ENCODE results near the gene MCIDAS. TPM values are rescaled to one million over a fixed set of nuclear protein-coding genes. Genes with fewer than 3 reads are reported as not detected.

The MCIDAS gene
- total and polyA plus RNA-seq, 2 of the 8 experiments (the other 6 are each of a cell fraction or from before 2014, with no cell fraction given) = 0.15 TPM; not detected in 1

DNA sequence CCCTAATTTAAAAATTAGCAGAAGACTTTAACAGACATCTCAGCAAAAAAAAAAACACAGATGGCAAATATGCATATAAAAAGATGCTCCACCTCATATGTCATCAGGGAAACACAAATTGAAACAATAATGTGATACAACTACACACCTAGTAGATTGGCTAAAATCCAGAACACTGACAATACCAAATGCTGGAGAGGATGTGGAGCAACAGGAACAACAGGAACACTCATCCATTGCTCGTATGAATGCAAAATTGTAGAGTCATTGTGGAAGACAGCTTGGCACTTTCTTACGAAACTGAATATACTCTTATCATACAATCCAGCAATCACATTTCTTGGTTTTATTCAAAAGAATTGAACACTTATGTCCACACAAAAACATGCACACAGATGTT lies 22.1 kb downstream of the MCIDAS start (continued):
- TF ChIP-seq, protein P1, sequence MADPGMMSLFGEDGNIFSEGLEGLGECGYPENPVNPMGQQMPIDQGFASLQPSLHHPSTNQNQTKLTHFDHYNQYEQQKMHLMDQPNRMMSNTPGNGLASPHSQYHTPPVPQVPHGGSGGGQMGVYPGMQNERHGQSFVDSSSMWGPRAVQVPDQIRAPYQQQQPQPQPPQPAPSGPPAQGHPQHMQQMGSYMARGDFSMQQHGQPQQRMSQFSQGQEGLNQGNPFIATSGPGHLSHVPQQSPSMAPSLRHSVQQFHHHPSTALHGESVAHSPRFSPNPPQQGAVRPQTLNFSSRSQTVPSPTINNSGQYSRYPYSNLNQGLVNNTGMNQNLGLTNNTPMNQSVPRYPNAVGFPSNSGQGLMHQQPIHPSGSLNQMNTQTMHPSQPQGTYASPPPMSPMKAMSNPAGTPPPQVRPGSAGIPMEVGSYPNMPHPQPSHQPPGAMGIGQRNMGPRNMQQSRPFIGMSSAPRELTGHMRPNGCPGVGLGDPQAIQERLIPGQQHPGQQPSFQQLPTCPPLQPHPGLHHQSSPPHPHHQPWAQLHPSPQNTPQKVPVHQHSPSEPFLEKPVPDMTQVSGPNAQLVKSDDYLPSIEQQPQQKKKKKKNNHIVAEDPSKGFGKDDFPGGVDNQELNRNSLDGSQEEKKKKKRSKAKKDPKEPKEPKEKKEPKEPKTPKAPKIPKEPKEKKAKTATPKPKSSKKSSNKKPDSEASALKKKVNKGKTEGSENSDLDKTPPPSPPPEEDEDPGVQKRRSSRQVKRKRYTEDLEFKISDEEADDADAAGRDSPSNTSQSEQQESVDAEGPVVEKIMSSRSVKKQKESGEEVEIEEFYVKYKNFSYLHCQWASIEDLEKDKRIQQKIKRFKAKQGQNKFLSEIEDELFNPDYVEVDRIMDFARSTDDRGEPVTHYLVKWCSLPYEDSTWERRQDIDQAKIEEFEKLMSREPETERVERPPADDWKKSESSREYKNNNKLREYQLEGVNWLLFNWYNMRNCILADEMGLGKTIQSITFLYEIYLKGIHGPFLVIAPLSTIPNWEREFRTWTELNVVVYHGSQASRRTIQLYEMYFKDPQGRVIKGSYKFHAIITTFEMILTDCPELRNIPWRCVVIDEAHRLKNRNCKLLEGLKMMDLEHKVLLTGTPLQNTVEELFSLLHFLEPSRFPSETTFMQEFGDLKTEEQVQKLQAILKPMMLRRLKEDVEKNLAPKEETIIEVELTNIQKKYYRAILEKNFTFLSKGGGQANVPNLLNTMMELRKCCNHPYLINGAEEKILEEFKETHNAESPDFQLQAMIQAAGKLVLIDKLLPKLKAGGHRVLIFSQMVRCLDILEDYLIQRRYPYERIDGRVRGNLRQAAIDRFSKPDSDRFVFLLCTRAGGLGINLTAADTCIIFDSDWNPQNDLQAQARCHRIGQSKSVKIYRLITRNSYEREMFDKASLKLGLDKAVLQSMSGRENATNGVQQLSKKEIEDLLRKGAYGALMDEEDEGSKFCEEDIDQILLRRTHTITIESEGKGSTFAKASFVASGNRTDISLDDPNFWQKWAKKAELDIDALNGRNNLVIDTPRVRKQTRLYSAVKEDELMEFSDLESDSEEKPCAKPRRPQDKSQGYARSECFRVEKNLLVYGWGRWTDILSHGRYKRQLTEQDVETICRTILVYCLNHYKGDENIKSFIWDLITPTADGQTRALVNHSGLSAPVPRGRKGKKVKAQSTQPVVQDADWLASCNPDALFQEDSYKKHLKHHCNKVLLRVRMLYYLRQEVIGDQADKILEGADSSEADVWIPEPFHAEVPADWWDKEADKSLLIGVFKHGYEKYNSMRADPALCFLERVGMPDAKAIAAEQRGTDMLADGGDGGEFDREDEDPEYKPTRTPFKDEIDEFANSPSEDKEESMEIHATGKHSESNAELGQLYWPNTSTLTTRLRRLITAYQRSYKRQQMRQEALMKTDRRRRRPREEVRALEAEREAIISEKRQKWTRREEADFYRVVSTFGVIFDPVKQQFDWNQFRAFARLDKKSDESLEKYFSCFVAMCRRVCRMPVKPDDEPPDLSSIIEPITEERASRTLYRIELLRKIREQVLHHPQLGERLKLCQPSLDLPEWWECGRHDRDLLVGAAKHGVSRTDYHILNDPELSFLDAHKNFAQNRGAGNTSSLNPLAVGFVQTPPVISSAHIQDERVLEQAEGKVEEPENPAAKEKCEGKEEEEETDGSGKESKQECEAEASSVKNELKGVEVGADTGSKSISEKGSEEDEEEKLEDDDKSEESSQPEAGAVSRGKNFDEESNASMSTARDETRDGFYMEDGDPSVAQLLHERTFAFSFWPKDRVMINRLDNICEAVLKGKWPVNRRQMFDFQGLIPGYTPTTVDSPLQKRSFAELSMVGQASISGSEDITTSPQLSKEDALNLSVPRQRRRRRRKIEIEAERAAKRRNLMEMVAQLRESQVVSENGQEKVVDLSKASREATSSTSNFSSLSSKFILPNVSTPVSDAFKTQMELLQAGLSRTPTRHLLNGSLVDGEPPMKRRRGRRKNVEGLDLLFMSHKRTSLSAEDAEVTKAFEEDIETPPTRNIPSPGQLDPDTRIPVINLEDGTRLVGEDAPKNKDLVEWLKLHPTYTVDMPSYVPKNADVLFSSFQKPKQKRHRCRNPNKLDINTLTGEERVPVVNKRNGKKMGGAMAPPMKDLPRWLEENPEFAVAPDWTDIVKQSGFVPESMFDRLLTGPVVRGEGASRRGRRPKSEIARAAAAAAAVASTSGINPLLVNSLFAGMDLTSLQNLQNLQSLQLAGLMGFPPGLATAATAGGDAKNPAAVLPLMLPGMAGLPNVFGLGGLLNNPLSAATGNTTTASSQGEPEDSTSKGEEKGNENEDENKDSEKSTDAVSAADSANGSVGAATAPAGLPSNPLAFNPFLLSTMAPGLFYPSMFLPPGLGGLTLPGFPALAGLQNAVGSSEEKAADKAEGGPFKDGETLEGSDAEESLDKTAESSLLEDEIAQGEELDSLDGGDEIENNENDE (IDR thresholded peaks at IDR 0.05; ENCODE audit: insufficient replicate concordance, low read length) = no peak
- TF ChIP-seq POLR2AphosphoS5 (IDR thresholded peaks at IDR 0.05; ENCODE audit: low read depth, low read length) (no peak), CTBP2 (IDR thresholded peaks at IDR 0.05; ENCODE audit: borderline replicate concordance, insufficient read depth, insufficient read length, low read length) (no peak), KDM5A (IDR thresholded peaks at IDR 0.05; ENCODE audit: low read length) (no peak)

Data from H1 (cell line).